GM23338 (cell line): ENCODE measurements around the gene HCN2. TPM values are rescaled to one million over a fixed set of nuclear protein-coding genes. Genes with fewer than 3 reads are reported as not detected.

Experiments used
- ATAC-seq: fragments of 200-7000 bp; cut with Tn5 transposase; 3 replicates; pipeline ENCODE4 v1.9.1; 2020
- DNase-seq: peaks from one replicate; pipeline ENCODE4 v3.0.0-alpha.2; 2015; ENCODE audit warnings: low spot score
- H2AFZ ChIP-seq: fragments of 200-600 bp; sonication (generic); 2 replicates; pipeline ENCODE4 v1.8.0; 2016; ENCODE audit warnings: antibody characterized with exemption, mild to moderate bottlenecking, moderate library complexity
- H3F3A ChIP-seq: fragments of 200-600 bp; sonication (generic); replicated peaks from 2 replicates; pipeline ENCODE4 v1.8.0; 2017; ENCODE audit warnings: antibody characterized with exemption, mixed run types, low read depth
- H3K27ac ChIP-seq: fragments of 200-600 bp; sonication (generic); 2 replicates; pipeline ENCODE4 v1.6.1; 2016; ENCODE audit warnings: low read depth
- H3K27me3 ChIP-seq: fragments of 200-600 bp; sonication (generic); 2 replicates; pipeline ENCODE4 v1.8.0; 2016; ENCODE audit warnings: mild to moderate bottlenecking, mixed run types, moderate library complexity; ENCODE audit not compliant: insufficient read depth
- H3K36me3 ChIP-seq: fragments of 200-600 bp; sonication (generic); 2 replicates; pipeline ENCODE4 v1.8.0; 2016; ENCODE audit warnings: mild to moderate bottlenecking; ENCODE audit not compliant: insufficient read depth
- H3K4me1 ChIP-seq: fragments of 200-600 bp; sonication (generic); 2 replicates; pipeline ENCODE4 v1.8.0; 2016; ENCODE audit warnings: mild to moderate bottlenecking, moderate library complexity; ENCODE audit not compliant: insufficient read depth
- H3K4me2 ChIP-seq: fragments of 200-600 bp; sonication (generic); 2 replicates; pipeline ENCODE4 v1.7.1; 2017; ENCODE audit warnings: mixed run types
- H3K4me3 ChIP-seq: fragments of 200-600 bp; sonication (generic); 2 replicates; pipeline ENCODE4 v1.6.1; 2016; ENCODE audit warnings: mixed run types
- H3K79me2 ChIP-seq: fragments of 200-600 bp; sonication (generic); replicated peaks from 2 replicates; pipeline ENCODE4 v1.8.0; 2017; ENCODE audit warnings: mild to moderate bottlenecking; ENCODE audit not compliant: insufficient read depth
- H3K9me2 ChIP-seq: fragments of 200-600 bp; sonication (generic); 2 replicates; pipeline ENCODE4 v1.8.0; 2017; ENCODE audit not compliant: insufficient read depth
- H4K20me1 ChIP-seq: fragments of 200-600 bp; sonication (generic); replicated peaks from 2 replicates; pipeline ENCODE4 v1.8.0; 2017; ENCODE audit warnings: mild to moderate bottlenecking; ENCODE audit not compliant: insufficient read depth
- H3K27ac Mint-ChIP-seq: 2 replicates; pipeline ENCODE4 v1.8.0; 2020; ENCODE audit warnings: inconsistent platforms, mild to moderate bottlenecking, moderate library complexity, mixed read lengths
- H3K27me3 Mint-ChIP-seq: 3 replicates; pipeline ENCODE4 v1.8.0; 2022; ENCODE audit warnings: low read depth, mild to moderate bottlenecking, moderate library complexity, mixed read lengths, inconsistent platforms; ENCODE audit not compliant: insufficient read depth, poor library complexity
- H3K36me3 Mint-ChIP-seq: 3 replicates; pipeline ENCODE4 v1.8.0; 2021; ENCODE audit warnings: low read depth, mild to moderate bottlenecking, inconsistent platforms, moderate library complexity, mixed read lengths
- H3K4me1 Mint-ChIP-seq: 3 replicates; pipeline ENCODE4 v1.8.0; 2020; ENCODE audit warnings: mild to moderate bottlenecking, inconsistent platforms, mixed read lengths
- H3K4me3 Mint-ChIP-seq: 3 replicates; pipeline ENCODE4 v1.8.0; 2021; ENCODE audit warnings: moderate library complexity, mild to moderate bottlenecking, inconsistent platforms, mixed read lengths
- H3K9me3 Mint-ChIP-seq: 3 replicates; pipeline ENCODE4 v1.8.0; 2020; ENCODE audit warnings: moderate library complexity, mild to moderate bottlenecking, inconsistent platforms, mixed read lengths
- CREB1 ChIP-seq: fragments of 250-450 bp; sonication (Bioruptor Pico); IDR thresholded peaks from 2 replicates; pipeline ENCODE4 v1.5.0; 2020; ENCODE audit warnings: low read depth, mild to moderate bottlenecking, moderate library complexity
- CTCF ChIP-seq, 2 experiments: fragments of 200-600 bp in 1 of 2; sonication (generic) in 1 of 2; conservative IDR thresholded peaks; 2 replicates each; pipeline versions ENCODE4 v1.5.1 to v1.6.1; 2016 to 2017; ENCODE audit warnings: antibody characterized with exemption in 2 of 2, low read depth in 2 of 2, mild to moderate bottlenecking in 2 of 2, moderate library complexity in 1 of 2
- JUNB ChIP-seq: IDR thresholded peaks from one replicate; pipeline ENCODE4 v1.6.1; 2016; ENCODE audit warnings: antibody characterized with exemption; ENCODE audit not compliant: unreplicated experiment
- NANOG ChIP-seq: IDR thresholded peaks from 2 replicates; pipeline ENCODE4 v1.6.1; 2016; ENCODE audit warnings: antibody characterized with exemption, borderline replicate concordance
- REST ChIP-seq: IDR thresholded peaks from one replicate; pipeline ENCODE4 v1.6.1; 2018; ENCODE audit warnings: antibody characterized with exemption; ENCODE audit not compliant: unreplicated experiment
- STAT1 ChIP-seq: IDR thresholded peaks from one replicate; pipeline ENCODE4 v1.6.1; 2016; ENCODE audit warnings: antibody characterized with exemption; ENCODE audit not compliant: unreplicated experiment
- ZNF114 ChIP-seq: fragments of 250-450 bp; sonication (Bioruptor Pico); IDR thresholded peaks from 2 replicates; pipeline ENCODE4 v1.5.0; 2020; ENCODE audit warnings: mild to moderate bottlenecking, moderate library complexity
- ZNF462 ChIP-seq: fragments of 250-450 bp; sonication (Bioruptor Pico); IDR thresholded peaks from 2 replicates; pipeline ENCODE4 v1.5.0; 2020; ENCODE audit warnings: mild to moderate bottlenecking, moderate library complexity
- polyA plus RNA-seq: library from polyadenylated mRNA; unstranded; fragments of >200 nt; fragmentation: Nextera tagmentation; extraction: Ambion mirVana; gene quantifications from 2 replicates; pipeline ENCODE4 v1.2.1, GENCODE V29; 2016
- total RNA-seq: library from RNA; depleted of rRNA; stranded (reverse); fragments of >200 nt; shearing (Covaris generic); gene quantifications from 2 replicates; pipeline ENCODE4 v1.2.3, GENCODE V29; 2014

HCN2 gene
- total and polyA plus RNA-seq, 2 experiments from 2014 or later: 0.06 to 2.9 TPM

GRCh38 chr19:640161-640558, 50.5 kb downstream of the HCN2 start:
- H3K4me1 ChIP-seq: no peaks in the 10 kb centered on the region
- no peaks in the 10 kb centered on the region for H3F3A ChIP-seq
- Mint-ChIP-seq H3K4me3 (peak overlapping the region; percentile 50; the same call in 2 of the 3 replicates), H3K9me3 (no peaks in the 10 kb centered on the region; the same call in 2 of the 3 replicates), H3K27ac (no peak overlapping the region), H3K4me1 (peaks cover 4% of the 10 kb centered on the region; the same call in 2 of the 3 replicates), H3K36me3 (peaks cover 7% of the 10 kb centered on the region; the same call in 2 of the 3 replicates), H3K27me3 (peaks cover 32% of the 10 kb centered on the region)
- H3K79me2 ChIP-seq: no peaks in the 10 kb centered on the region
- H3K27me3 ChIP-seq: peaks cover 9% of the 10 kb centered on the region; the same call in 1 of the 2 replicates
- TF ChIP-seq JUNB: no peak
- no peaks in the 10 kb centered on the region for H3K36me3 ChIP-seq
- no peak overlapping the region for H3K27ac ChIP-seq
- peak overlapping the region; percentile 74; the same call in 1 of the 2 replicates for H2AFZ ChIP-seq
- H3K9me2 ChIP-seq: no peaks in the 10 kb centered on the region
- H3K4me2 ChIP-seq: peak overlapping the region; percentile 69
- no peaks in the 10 kb centered on the region; the same call in 1 of the 2 replicates for H4K20me1 ChIP-seq
- DNase-seq (no peak), ATAC-seq (peak; percentile 2; the same call in 1 of the 3 replicates)
- H3K4me3 ChIP-seq: peak overlapping the region; percentile 52

GRCh38 chr19:640606-641189, 51.0 kb downstream of the HCN2 start:
- H3K27ac Mint-ChIP-seq: no peak overlapping the region
- H3K4me3 ChIP-seq: no peak overlapping the region
- H3K4me2 ChIP-seq: peak overlapping the region; percentile 69; the same call in 1 of the 2 replicates
- no peak overlapping the region for H3K27ac ChIP-seq
- H3K4me1 ChIP-seq: no peaks in the 10 kb centered on the region
- no peaks in the 10 kb centered on the region; the same call in 2 of the 3 replicates for H3K9me3 Mint-ChIP-seq
- DNase-seq (no peak), ATAC-seq (no peak)
- H3K9me2 ChIP-seq: no peaks in the 10 kb centered on the region
- no peaks in the 10 kb centered on the region; the same call in 1 of the 2 replicates for H4K20me1 ChIP-seq
- no peaks in the 10 kb centered on the region for H3K79me2 ChIP-seq
- peaks cover 4% of the 10 kb centered on the region; the same call in 2 of the 3 replicates for H3K4me1 Mint-ChIP-seq
- peaks cover 7% of the 10 kb centered on the region; the same call in 2 of the 3 replicates for H3K36me3 Mint-ChIP-seq
- H3K27me3 Mint-ChIP-seq: peaks cover 32% of the 10 kb centered on the region
- H3K27me3 ChIP-seq: peaks cover 9% of the 10 kb centered on the region; the same call in 1 of the 2 replicates
- H3K36me3 ChIP-seq: no peaks in the 10 kb centered on the region
- H3F3A ChIP-seq: no peaks in the 10 kb centered on the region
- H3K4me3 Mint-ChIP-seq: peak overlapping the region; percentile 50; the same call in 1 of the 3 replicates
- H2AFZ ChIP-seq: no peak overlapping the region
- TF ChIP-seq ZNF114 (CRISPR knock-in tag): no peak
- TF ChIP-seq CREB1: no peak
- TF ChIP-seq REST: no peak
- no peak for TF ChIP-seq NANOG
- no peak for TF ChIP-seq CTCF (conservative IDR thresholded peaks at IDR 0.05; ENCODE audit: low read depth in 2 of 2)
- no peak for TF ChIP-seq STAT1
- TF ChIP-seq JUNB: no peak
- no peak for TF ChIP-seq ZNF462 (CRISPR knock-in tag)
